K562 (cell line): ENCODE results near the gene FRG2B. TPM values are rescaled to one million over a fixed set of nuclear protein-coding genes. Genes with fewer than 3 reads are reported as not detected.
"Not testable (repeated sequence)": the region's sequence is repeated elsewhere in the genome, so short reads cannot be mapped to it uniquely, and the experiment has no call there.

Source experiments
- ATAC-seq: fragments of 200-7000 bp; cut with Tn5 transposase; 3 replicates; pipeline ENCODE4 v1.9.1; 2020; ENCODE audit warnings: moderate library complexity
- BruUV-seq: library from RNA; stranded (reverse); fragments of 400-500 nt; replicated peaks from 2 replicates; lab custom pipeline; 2021; lab: Mats Ljungman, UMichigan
- CTCF ChIA-PET: fragments of 300-600 bp; formaldehyde crosslinking; extraction: SDS; loops from one replicate; lab custom pipeline; 2021; ENCODE audit warnings: low intra/inter-chr PET ratio; lab: Yijun Ruan, JAX
- POLR2A ChIA-PET: fragments of 300-600, 350-650 bp; sonication (Branson Sonifier 250); formaldehyde crosslinking; extraction: SDS; loops from one replicate; lab custom pipeline; 2021; ENCODE audit warnings: antibody characterized with exemption, inconsistent platforms; lab: Yijun Ruan, JAX
- DNase-seq, 4 experiments: peaks; one replicate each; pipeline versions ENCODE4 v3.0.0 to v3.0.0-alpha.2; 2011 to 2018; ENCODE audit warnings: low spot score in 3 of 4, mixed read lengths in 3 of 4; ENCODE audit errors: extremely low read depth in 1 of 4
- FAIRE-seq: peaks from 2 replicates; lab custom pipeline; 2011; peaks lifted over from hg19 to GRCh38; lab: Jason Lieb, UNC
- H2AFZ ChIP-seq: 2 replicates; pipeline ENCODE4 v1.6.0; 2011; ENCODE audit warnings: low read depth, low read length, control low read depth, inconsistent platforms
- H3K27ac ChIP-seq: fragments of 200-600 bp; 3 replicates; pipeline ENCODE4 v1.8.0; 2011; ENCODE audit warnings: low read depth, mild to moderate bottlenecking, control low read depth, inconsistent platforms, low read length, moderate library complexity, mixed read lengths; ENCODE audit errors: extremely low read depth
- H3K27me3 ChIP-seq, 2 experiments: fragments of 300-600 bp in 1 of 2; 2 replicates in 1 of 2; 3 replicates in 1 of 2; pipeline versions ENCODE4 v1.6.0 to v1.8.0; 2011; ENCODE audit warnings: inconsistent platforms in 2 of 2, low read length in 2 of 2, mild to moderate bottlenecking in 1 of 2, mixed read lengths in 1 of 2, moderate library complexity in 1 of 2; ENCODE audit not compliant: control insufficient read depth in 2 of 2, insufficient read depth in 2 of 2
- H3K36me3 ChIP-seq: fragments of 300-600 bp; 3 replicates; pipeline ENCODE4 v1.8.0; 2011; ENCODE audit warnings: mild to moderate bottlenecking, low read length, inconsistent platforms; ENCODE audit not compliant: control insufficient read depth, insufficient read depth
- H3K4me1 ChIP-seq, 2 experiments: fragments of 200-600 bp in 1 of 2; replicated peaks in 1 of 2; 2 replicates in 1 of 2; 3 replicates in 1 of 2; pipeline versions ENCODE4 v1.5.1 to v1.8.0; 2011; ENCODE audit warnings: inconsistent platforms in 2 of 2, low read length in 2 of 2, mild to moderate bottlenecking in 1 of 2, mixed read lengths in 1 of 2, moderate library complexity in 1 of 2; ENCODE audit not compliant: control insufficient read depth in 2 of 2, insufficient read depth in 2 of 2
- H3K4me2 ChIP-seq: 2 replicates; pipeline ENCODE4 v1.6.1; 2011; ENCODE audit warnings: low read length, control low read depth, inconsistent platforms, mixed read lengths; ENCODE audit not compliant: insufficient read depth
- H3K4me3 ChIP-seq: fragments of 200-600 bp; sonication (generic), shearing (Covaris generic); 2 replicates; pipeline ENCODE4 v1.5.1; 2016; ENCODE audit warnings: control low read depth, inconsistent platforms
- H3K79me2 ChIP-seq: fragments of 200-600 bp; 3 replicates; pipeline ENCODE4 v1.8.0; 2011; ENCODE audit warnings: low read length, inconsistent platforms; ENCODE audit not compliant: control insufficient read depth, insufficient read depth
- H3K9ac ChIP-seq, 2 experiments: 2 replicates each; pipeline versions ENCODE4 v1.6.0 to v1.6.1; 2011; ENCODE audit warnings: low read depth in 2 of 2, low read length in 2 of 2, control low read depth in 1 of 2, inconsistent platforms in 1 of 2, mild to moderate bottlenecking in 1 of 2, mixed read lengths in 1 of 2; ENCODE audit not compliant: insufficient read depth in 1 of 2
- H3K9me1 ChIP-seq: one replicate; pipeline ENCODE4 v1.6.0; 2011; ENCODE audit warnings: inconsistent platforms, mild to moderate bottlenecking, low read length, moderate library complexity; ENCODE audit not compliant: control insufficient read depth, insufficient read depth
- H3K9me3 ChIP-seq: replicated peaks from 2 replicates; pipeline ENCODE4 v1.5.1; 2011; ENCODE audit warnings: low read depth, low read length, inconsistent platforms; ENCODE audit not compliant: control insufficient read depth, insufficient read depth
- H4K20me1 ChIP-seq: replicated peaks from 2 replicates; pipeline ENCODE4 v1.6.1; 2011; ENCODE audit warnings: low read length, inconsistent platforms, mixed read lengths; ENCODE audit not compliant: control insufficient read depth, insufficient read depth
- WGBS: fragments of 100-300 bp; shearing (Covaris generic); methylation state at CpG from one replicate; pipeline ENCODE4 v1.1.6; 2016; ENCODE audit warnings: low coverage, mixed read lengths; ENCODE audit not compliant: insufficient coverage; ENCODE audit errors: missing lambda C conversion rate; 5-methylcytosine and 5-hydroxymethylcytosine counted together
- in situ Hi-C: fragments of 300-500 bp; cut with MboI; formaldehyde crosslinking; loops from 4 replicates; pipeline ENCODE4 v1.15.0; 2018; ENCODE audit warnings: inconsistent platforms, mixed read lengths
- intact Hi-C: fragments of 100-400 bp; cut with micrococcal nuclease; formaldehyde crosslinking; loops from 2 replicates; pipeline ENCODE4 v1.14.2; 2022
- polyA plus RNA-seq, 8 experiments: library from polyadenylated mRNA; depleted of rRNA in 4 of 8; stranded (reverse) in 5 of 8; unstranded in 3 of 8; fragments of >200 nt; fragmentation: Nextera tagmentation in 2 of 8; fragmentation: Illumina TruSeq in 1 of 8; extraction: Ambion mirVana in 2 of 8; extraction: Trizol in 1 of 8; gene quantifications; 2 replicates each; pipeline versions ENCODE4 v1.2.1 to v1.2.3, GENCODE V29; 2011 to 2014; ENCODE audit warnings: inconsistent platforms in 1 of 8, missing spikeins in 1 of 8
- total RNA-seq, 7 experiments: library from RNA; depleted of rRNA in 6 of 7; stranded (reverse); fragments of >200 nt in 6 of 7; fragmentation: Illumina TruSeq in 2 of 7; extraction: Trizol in 2 of 7; gene quantifications; 2 replicates each; pipeline versions ENCODE4 v1.2.1 to v1.2.3, GENCODE V29; 2011 to 2021; ENCODE audit warnings: low replicate concordance in 1 of 7

The FRG2B gene
- total and polyA plus RNA-seq, 9 of the 15 experiments (the other 6 are each of a cell fraction or from before 2014, with no cell fraction given): not detected

GRCh38 chr10:133637202-133637845 is 10.7 kb upstream of the FRG2B start:
- H3K9me1 ChIP-seq, intact Hi-C loops, H4K20me1 ChIP-seq, H3K4me2 ChIP-seq, H3K36me3 ChIP-seq, H3K79me2 ChIP-seq, H2AFZ ChIP-seq, H3K27me3 ChIP-seq, BruUV-seq, H3K27ac ChIP-seq, FAIRE-seq, H3K4me1 ChIP-seq, in situ Hi-C loops, DNase-seq, H3K9ac ChIP-seq, H3K9me3 ChIP-seq, POLR2A ChIA-PET, CTCF ChIA-PET: not testable (repeated sequence)
- no CpG with 5 or more reads among the region's 35 CpGs for WGBS
- peak overlapping the region; percentile 25; the same call in 1 of the 2 replicates for H3K4me3 ChIP-seq
- ATAC-seq: peak; percentile 79

DNA sequence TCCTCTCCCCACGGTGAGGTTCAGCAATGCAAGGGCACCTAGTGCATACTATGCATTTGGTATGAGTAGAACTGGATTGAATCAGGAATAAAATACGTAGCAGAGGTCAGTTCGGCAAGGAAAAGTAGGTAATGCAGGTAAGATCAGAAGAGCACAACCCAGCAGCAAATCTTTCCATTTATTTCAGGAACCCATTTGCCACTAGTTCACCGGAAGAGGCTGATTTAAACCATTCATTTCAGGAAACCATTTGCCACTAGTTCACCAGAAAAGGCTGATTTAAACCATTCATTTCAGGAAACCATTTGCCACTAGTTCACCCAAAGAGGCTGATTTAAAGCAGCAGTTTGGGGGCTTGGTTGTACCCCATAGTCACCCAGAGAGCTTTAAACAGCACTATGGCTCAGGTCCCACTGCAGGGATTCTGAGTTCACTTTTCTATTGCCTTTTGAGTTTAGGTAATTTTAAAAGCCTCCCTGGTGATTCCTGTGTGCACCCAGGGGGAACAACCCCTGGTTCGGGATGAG is 4.2 kb upstream of the FRG2B start:
- H3K4me2 ChIP-seq, H3K4me1 ChIP-seq, CTCF ChIA-PET, H3K27ac ChIP-seq, H3K79me2 ChIP-seq, in situ Hi-C loops, FAIRE-seq, H3K9me3 ChIP-seq, H3K4me3 ChIP-seq, DNase-seq, H3K36me3 ChIP-seq, BruUV-seq, H3K27me3 ChIP-seq, intact Hi-C loops, H3K9ac ChIP-seq, H3K9me1 ChIP-seq, ATAC-seq, H2AFZ ChIP-seq, POLR2A ChIA-PET, H4K20me1 ChIP-seq: not testable (repeated sequence)
- no CpG with 5 or more reads among the region's 5 CpGs for WGBS

DNA sequence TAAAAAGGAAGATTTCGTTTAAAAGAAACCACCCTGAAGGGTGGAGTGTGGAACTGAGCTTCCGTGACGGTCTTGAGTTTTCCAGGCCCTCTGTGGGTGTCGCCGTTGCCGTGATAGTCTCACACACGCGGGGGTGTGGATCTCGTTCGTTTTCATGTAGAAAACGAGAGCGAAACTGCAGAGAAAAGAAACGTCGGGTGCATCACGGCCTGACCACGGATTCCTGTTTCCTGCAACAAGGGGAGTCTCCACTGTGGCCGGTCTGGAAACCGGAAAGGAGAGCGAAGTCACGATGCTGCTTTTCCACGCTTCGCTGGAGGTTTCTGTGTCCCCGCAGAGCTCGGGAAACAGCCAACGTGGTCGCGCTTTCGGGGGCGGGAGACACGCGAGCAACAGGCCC is 4.1 kb downstream of the FRG2B start:
- H3K4me1 ChIP-seq, H3K27ac ChIP-seq, H3K27me3 ChIP-seq, POLR2A ChIA-PET, H4K20me1 ChIP-seq, H3K9ac ChIP-seq, H3K4me2 ChIP-seq, H3K4me3 ChIP-seq, H3K36me3 ChIP-seq, in situ Hi-C loops, H3K9me3 ChIP-seq, H2AFZ ChIP-seq, intact Hi-C loops, FAIRE-seq, DNase-seq, H3K9me1 ChIP-seq, BruUV-seq, ATAC-seq, CTCF ChIA-PET, H3K79me2 ChIP-seq: not testable (repeated sequence)
- WGBS: 5% methylated on average over 14 of the region's 31 CpGs
